Activated CD8-positive, alpha-beta memory T cell treated with anti-CD3 and anti-CD28 coated beads for 36 hours (primary cell): ENCODE measurements around the gene ZNF143. TPM values are rescaled to one million over a fixed set of nuclear protein-coding genes. Genes with fewer than 3 reads are reported as not detected.
"Not testable (repeated sequence)": the region's sequence is repeated elsewhere in the genome, so short reads cannot be mapped to it uniquely, and the experiment has no call there.

ENCODE experiments used
- CTCF ChIA-PET: fragments of 350-600 bp; sonication (Branson Sonifier 250); formaldehyde crosslinking; loops from one replicate; lab custom pipeline; 2021; ENCODE audit warnings: antibody characterized with exemption; lab: Charles Lee
- POLR2A ChIA-PET: fragments of 350-600 bp; sonication (Branson Sonifier 250); formaldehyde crosslinking; loops from one replicate; lab custom pipeline; 2021; ENCODE audit warnings: antibody characterized with exemption; lab: Charles Lee
- total RNA-seq, 2 experiments: library from RNA; stranded (reverse); gene quantifications; one replicate each; pipeline ENCODE4 v1.2.3, GENCODE V29; 2021

The ZNF143 gene
- total RNA-seq, 2 experiments from 2014 or later: 32.9 to 33.6 TPM

GRCh38 chr11:9530020-9530621 is 69.3 kb downstream of the ZNF143 start:
- ChIA-PET POLR2A (no interaction called here), CTCF (interaction anchor here (1.1 kb wide), 1 partner anchor 8 kb away, joined by 3 read pairs; no protein-coding TSS in a partner anchor)

DNA sequence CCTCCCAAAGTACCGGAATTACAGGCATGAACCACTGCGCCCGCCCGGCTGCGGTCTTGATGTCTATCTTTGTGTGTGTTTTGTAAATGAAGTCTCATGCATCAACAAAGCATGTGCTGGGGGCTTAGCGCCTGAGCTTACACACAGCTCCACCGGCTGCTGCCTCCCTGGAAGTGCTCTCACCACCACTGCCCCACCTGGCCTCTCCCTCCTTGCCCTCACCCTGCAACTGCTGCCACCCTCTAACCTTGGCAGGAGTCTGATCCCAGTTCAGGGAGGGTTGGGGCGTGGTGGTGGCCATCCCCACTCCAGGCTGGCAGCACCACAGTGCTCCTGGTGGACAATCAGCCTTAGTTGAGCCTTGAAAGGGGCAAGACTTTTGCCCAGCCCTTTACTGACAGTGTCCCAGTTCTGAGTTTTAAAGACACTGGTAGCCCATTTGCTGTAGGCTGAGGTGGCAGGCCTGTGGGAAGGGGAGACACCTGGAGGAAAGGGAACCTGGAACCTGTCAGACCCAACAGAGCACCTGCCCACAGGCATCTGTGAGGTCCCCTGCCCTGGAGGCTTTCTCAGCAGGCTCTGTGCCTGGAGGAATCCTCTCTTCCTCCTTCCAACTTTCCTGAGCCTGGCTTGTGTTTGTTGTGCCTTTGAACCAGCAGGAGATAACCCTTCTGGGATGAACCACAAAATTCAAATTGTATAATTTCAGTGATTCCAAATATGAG is 70.3 kb downstream of the ZNF143 start:
- ChIA-PET CTCF (no interaction called here), POLR2A (no interaction called here)

GRCh38 chr11:9533058-9533457 is 72.2 kb downstream of the ZNF143 start:
- POLR2A ChIA-PET: interaction anchor here (0.7 to 0.8 kb wide), 2 partner anchors 16 to 29 kb away, joined by 3 to 5 read pairs; no protein-coding TSS in a partner anchor
- CTCF ChIA-PET: interaction anchor here (0.6 to 2.6 kb wide), 5 partner anchors 26 to 216 kb away, joined by 3 to 10 read pairs (median 5); no protein-coding TSS in a partner anchor

GRCh38 chr11:9533736-9534473 is 73.1 kb downstream of the ZNF143 start:
- POLR2A ChIA-PET: interaction anchor here (0.7 to 1.9 kb wide), 3 partner anchors 17 to 79 kb away, joined by 3 to 8 read pairs (median 5); no protein-coding TSS in a partner anchor

DNA sequence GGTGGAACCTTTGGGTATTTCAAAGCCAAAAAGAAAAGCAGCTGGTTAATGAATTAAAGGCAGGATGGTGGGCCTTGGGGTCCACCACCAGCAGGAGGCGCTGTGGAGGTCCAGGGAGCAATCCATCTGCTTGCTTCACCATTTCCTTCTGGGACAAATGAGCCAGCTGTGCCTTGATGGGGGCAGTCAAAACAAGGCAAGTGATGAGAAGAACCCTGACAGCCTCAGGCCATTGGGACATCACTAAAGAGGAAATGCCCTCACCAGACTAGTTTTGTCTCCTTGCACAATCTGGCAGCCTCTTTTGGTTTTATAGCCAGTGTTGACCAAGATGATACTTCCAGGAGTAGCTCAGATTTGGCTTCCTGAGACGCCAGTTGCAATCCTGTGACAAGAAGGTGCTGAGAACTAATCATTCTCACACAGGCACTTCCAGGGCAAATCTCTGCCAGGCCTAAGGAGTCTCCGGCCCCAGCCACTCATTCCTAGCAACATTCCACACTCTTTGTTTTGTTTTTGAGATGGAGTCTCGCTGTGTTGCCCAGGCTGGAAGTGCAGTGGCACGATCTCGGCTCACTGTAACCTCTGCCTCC is 74.5 kb downstream of the ZNF143 start:
- CTCF ChIA-PET: interaction anchor here (0.6 to 2.9 kb wide), 22 partner anchors 10 to 748 kb away, joined by 3 to 28 read pairs (median 4); partner anchors contain the start of gene WEE1
- POLR2A ChIA-PET: interaction anchor here (0.5 to 1.9 kb wide), 3 partner anchors 39 to 218 kb away, joined by 3 to 8 read pairs (median 4); no protein-coding TSS in a partner anchor

More at GRCh38 chr11:9533736-9534473, 73.1 kb downstream of the ZNF143 start:
- CTCF ChIA-PET: interaction anchor here (0.6 to 2.9 kb wide), 13 partner anchors 24 to 750 kb away, joined by 3 to 28 read pairs (median 4); no protein-coding TSS in a partner anchor

DNA sequence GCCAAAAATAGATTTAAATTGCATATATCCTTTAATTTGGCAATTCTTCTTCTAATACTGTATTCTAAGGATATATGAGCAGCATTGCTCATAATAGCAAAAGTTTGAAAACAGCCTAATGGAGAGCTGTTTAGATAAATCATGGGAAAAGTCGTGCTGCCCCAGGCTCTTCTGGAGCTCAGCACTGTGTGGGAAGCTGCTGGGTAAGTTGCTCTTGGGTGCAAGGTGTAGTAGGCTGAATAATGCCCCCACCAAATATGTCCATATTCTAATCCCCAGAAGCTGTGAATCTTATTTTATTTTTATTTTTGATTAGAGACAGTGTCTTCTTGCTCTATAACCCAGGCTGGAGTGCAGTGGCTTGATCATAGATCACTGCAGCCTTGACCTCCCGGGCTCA is 77.7 kb downstream of the ZNF143 start:
- ChIA-PET CTCF (interaction anchor here (0.6 to 1.3 kb wide), 4 partner anchors 9 to 1172 kb away, joined by 3 to 7 read pairs (median 4); no protein-coding TSS in a partner anchor), POLR2A (no interaction called here)

DNA sequence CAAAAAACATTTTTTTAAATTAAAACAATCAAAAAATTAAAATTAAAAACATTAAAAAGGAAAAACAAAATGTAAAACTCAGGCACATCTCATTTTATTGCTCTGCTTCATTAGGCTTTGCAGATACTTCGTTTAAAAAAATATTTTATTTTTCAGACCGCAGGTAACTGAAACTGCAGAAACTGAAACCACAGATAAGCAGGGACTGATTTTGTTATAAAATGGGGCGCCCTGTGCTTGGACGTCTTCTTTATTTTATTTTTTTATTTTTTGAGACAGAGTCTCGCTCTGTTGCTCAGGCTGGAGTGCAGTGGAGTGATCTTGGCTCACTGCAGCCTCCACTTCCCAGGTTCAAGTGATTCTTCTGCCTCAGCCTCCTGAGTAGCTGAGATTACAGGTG is 88.4 kb downstream of the ZNF143 start:
- CTCF ChIA-PET: not testable (repeated sequence)

GRCh38 chr11:9550191-9550628 is 89.4 kb downstream of the ZNF143 start:
- POLR2A ChIA-PET: interaction anchor here (0.5 kb wide), 1 partner anchor 77 kb away, joined by 8 read pairs; no protein-coding TSS in a partner anchor

More for the DNA sequence above, 88.4 kb downstream of the ZNF143 start:
- POLR2A ChIA-PET: not testable (repeated sequence)

GRCh38 chr11:9561279-9561982 is 100.6 kb downstream of the ZNF143 start:
- ChIA-PET CTCF (no interaction called here), POLR2A (no interaction called here)

More at GRCh38 chr11:9550191-9550628, 89.4 kb downstream of the ZNF143 start:
- CTCF ChIA-PET: no interaction called here

- ChIA-PET CTCF (no interaction called here), POLR2A (no interaction called here)
Observed at GRCh38 chr11:9562716-9563115, 101.9 kb downstream of the ZNF143 start.

- CTCF ChIA-PET: no interaction called here
- POLR2A ChIA-PET: no interaction called here
Observed at GRCh38 chr11:9563196-9563730, 102.5 kb downstream of the ZNF143 start.

GRCh38 chr11:9565822-9566560 is 105.2 kb downstream of the ZNF143 start:
- POLR2A ChIA-PET: interaction anchor here (0.6 to 1.3 kb wide), 3 partner anchors 11 to 194 kb away, joined by 3 to 6 read pairs (median 5); no protein-coding TSS in a partner anchor
- CTCF ChIA-PET: interaction anchor here (0.6 kb wide), 1 partner anchor 25 kb away, joined by 3 read pairs; no protein-coding TSS in a partner anchor

DNA sequence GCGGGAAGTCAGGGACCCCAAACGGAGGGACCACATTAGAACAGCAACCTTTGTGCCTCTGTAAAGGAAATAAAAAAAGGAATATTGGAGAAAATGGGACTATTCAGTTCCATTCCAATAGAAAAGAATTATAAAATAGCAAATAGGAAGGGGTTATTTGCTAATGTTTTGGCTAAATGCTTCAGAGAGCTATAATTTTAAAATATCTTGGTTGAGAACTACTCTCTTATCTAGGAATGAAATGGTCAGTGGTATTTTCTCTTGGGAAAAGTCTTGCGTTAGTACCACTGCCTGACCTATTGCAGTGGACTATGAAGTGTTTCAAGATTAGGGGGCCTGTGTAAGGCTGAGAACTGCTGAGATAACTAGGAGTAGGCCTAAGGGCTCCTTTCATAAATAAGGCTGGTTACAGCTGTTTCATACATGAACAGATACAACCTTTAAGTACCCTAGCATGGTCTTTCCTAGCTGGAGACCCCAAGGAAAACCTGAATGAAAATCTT is 105.8 kb downstream of the ZNF143 start:
- CTCF ChIA-PET: no interaction called here

GRCh38 chr11:9567401-9567800 is 106.6 kb downstream of the ZNF143 start:
- ChIA-PET CTCF (no interaction called here), POLR2A (no interaction called here)

More for the DNA sequence above, 105.8 kb downstream of the ZNF143 start:
- POLR2A ChIA-PET: interaction anchor here (0.7 to 1.3 kb wide), 2 partner anchors 11 to 193 kb away, joined by 3 to 5 read pairs; no protein-coding TSS in a partner anchor

DNA sequence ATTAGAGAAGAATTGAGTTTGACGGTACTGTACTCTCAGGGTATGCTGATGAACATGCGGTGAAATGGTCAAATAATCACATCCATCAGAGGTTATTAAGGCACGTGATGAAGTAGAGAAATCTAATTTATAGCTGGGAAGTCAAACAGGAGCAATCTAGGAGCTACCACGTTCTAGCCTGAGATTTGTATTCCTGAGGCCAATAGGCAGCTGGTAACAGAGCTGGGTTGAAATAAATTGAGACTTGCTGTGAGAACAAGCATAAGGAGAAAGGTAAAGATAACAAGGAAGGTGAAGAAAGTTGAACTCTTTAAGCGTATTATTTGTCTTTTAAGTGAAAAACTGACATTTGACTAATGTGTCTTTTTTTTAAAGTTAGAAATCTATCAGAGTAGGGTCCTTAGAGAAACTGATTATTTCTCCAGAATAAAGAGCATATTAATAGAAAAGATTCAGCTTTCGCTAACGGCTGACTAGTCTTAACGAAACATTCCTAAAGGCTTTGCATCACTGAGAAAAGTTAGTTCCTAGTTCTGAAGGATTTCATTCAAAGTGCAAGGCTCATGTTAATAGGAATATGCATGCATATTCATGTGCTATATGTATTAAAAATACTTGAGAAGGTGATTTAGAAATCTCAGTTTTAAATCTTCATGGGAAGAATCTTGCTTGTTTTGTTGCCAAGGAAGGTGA is 107.5 kb downstream of the ZNF143 start:
- POLR2A ChIA-PET: no interaction called here
- CTCF ChIA-PET: interaction anchor here (0.9 kb wide), 1 partner anchor 43 kb away, joined by 3 read pairs; no protein-coding TSS in a partner anchor
